GM18907 (cell line): Measurements from ENCODE around the gene STON2.
A peak's percentile ranks its signal among the peaks of the same experiment; 100 is the strongest.

ENCODE experiments used
- ATAC-seq: cut with Tn5 transposase; IDR thresholded peaks from one replicate; pipeline ENCODE4 v1.9.1; 2021; ENCODE audit warnings: mild to moderate bottlenecking, moderate library complexity; ENCODE audit not compliant: unreplicated experiment

Gene STON2

DNA sequence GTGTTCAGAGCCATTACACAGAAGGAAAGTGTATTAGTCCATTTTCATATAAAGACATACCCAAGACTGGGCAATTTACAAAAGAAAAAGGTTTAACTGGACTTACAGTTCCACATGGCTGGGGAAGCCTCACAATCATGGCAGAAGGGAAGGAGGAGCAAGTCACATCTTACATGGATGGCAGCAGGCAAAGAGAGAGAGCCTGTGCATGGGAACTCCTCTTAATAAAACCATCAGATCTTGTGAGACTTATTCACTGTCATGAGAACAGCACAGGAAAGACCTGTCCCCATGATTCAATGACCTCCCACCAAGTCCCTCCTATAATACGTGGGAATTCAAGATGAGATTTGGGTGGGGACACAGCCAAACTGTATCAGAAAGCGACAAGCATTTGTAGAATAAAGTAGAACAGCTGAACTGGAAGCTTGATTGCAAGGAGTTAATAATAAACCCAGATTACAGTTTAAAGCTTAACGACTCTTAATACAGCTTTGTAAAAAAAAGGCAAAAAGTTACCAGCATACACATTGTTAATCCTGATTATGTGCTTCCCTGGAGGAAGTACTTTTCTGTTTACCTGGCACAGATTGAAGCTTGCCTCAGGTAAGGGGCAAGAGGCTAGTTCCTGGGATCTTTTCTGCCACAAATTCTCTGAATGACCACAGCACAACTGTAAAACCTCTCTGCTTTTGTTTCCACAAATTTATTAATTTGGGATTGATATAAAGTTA is 18.1 kb upstream of the STON2 start:
- no peak for ATAC-seq

- ATAC-seq: no peak
Observed at GRCh38 chr14:81416981-81417380, 16.9 kb upstream of the STON2 start.

GRCh38 chr14:81416194-81416952 is 16.2 kb upstream of the STON2 start:
- ATAC-seq: no peak

GRCh38 chr14:81415781-81416180 is 15.7 kb upstream of the STON2 start:
- no peak for ATAC-seq

GRCh38 chr14:81414123-81414522 is 14.0 kb upstream of the STON2 start:
- ATAC-seq: no peak

- no peak for ATAC-seq
Observed at GRCh38 chr14:81412779-81413178, 12.7 kb upstream of the STON2 start.

GRCh38 chr14:81408595-81408994 is 8.5 kb upstream of the STON2 start:
- ATAC-seq: no peak

- ATAC-seq: no peak
Observed at GRCh38 chr14:81406863-81407262, 6.7 kb upstream of the STON2 start.

- ATAC-seq: no peak
Observed at GRCh38 chr14:81402123-81402495, 2.0 kb upstream of the STON2 start.

DNA sequence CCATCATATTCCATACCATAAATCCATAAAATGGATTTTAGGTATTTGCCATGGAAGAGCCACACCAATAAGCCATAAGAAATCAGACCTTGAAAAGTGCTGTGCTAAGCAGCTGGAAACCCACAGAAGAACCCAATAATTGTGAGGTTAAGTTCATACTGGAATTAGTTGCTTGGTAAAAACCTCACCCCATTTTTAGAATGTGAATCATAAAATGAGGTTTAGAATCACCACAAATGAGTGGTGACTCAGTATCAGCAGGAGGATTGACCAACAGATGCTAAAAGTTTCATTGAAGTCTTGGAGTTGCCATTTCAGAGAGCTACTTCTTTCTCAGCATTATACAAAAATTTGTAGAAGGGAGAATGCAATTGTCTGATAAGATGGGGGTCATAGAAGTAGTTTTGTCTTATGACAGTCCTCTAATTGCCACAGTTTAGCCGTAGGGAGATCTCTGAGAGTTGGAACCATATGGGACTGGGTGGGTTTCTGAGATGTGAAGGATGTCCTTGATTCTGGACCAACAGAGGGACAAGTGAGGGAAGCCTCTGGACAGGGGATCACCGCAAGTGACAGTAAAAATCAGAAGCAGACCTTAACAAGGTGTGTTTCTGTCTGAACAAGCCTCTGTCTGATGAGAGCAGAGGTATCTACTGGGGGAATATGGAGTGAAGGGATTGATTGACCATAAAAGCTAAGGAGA is 1.4 kb upstream of the STON2 start:
- ATAC-seq: peak; percentile 69

DNA sequence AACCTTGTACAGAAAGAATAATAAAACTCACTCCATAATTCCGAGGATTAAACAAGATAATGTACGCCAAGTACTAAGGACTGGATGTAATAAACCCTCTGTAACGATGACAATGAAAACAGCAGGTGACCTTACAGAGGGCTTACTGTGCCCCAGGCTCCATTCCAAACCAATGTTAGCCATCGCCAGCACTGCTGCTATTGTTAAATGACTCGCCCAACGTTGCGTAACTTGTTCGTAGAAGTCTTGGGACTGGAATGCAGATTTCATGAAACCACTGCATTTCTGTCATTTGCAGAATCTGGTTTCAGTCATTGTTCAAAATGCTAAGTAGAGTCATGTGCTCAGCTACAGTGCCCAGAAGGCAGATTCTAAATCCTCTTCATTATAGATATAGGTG is 728 bp upstream of the STON2 start:
- ATAC-seq: no peak

DNA sequence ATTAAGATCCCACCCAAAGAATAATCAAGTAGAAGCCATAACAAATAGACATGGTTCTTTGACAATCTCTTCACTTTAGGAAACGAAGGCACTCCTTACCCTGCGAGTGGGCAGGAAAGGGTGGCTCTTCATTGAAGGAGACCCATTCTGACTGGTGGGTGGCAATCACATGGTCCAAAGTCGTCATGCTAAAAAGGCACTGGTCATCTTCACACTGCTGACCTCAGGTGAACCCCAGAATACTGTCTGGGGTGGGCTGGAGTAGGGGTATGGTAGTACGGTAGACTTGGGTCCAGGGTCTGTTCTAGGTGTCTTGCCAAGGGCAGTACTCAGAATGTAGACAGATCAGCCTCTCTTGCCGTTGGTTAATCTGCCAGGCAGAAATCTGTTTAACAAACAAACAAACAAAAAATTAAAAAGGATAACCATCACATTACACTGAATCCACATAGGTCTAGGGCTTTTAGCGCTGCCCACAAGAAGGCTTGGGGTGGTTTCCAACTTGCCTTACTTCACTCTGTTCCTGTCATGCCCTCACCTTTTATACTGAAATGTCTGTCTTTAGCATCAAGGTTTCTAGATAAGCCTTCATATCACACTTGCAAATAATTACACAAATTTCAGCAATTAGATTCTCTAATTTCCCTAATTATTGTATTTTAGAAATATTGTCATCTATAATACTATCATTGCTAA is 1.8 kb downstream of the STON2 start:
- no peak for ATAC-seq

DNA sequence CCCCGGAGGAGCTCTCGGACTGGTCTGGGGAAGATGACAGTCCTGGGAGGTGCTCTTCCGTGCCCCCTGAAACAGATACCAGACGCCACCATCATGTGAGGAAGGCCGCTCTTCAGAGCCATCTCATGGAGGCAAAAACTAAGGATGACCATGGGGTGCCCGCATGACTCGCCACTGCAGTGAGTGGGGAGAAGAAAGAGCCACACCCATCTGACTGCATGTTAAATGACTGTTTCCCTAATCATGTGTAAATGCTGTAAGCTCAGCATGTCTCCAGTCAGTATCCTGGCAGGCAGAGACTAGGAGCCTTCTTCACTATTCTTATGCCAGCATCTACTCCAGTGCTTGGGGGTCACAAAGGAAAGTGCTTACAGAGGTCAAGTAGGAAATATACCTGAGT is 4.0 kb downstream of the STON2 start:
- no peak for ATAC-seq

DNA sequence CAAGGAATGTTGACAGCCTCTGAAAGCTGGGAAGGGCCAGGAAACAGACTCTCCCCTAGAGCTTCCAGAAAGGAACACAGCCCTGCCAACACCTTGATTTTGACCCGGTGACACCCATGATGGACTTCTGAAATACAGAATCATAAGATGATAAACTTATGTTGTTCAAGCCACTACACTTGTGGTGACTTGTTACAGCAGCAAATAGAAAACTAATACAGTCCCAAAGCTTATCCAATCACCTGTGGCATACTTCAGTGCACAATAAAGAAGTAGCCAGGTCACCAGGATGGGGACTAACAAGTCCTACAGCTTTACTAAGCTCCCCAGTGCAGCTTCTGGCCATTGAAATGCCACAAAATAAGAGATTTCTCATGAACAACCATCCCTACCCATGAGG is 5.4 kb downstream of the STON2 start:
- no peak for ATAC-seq

DNA sequence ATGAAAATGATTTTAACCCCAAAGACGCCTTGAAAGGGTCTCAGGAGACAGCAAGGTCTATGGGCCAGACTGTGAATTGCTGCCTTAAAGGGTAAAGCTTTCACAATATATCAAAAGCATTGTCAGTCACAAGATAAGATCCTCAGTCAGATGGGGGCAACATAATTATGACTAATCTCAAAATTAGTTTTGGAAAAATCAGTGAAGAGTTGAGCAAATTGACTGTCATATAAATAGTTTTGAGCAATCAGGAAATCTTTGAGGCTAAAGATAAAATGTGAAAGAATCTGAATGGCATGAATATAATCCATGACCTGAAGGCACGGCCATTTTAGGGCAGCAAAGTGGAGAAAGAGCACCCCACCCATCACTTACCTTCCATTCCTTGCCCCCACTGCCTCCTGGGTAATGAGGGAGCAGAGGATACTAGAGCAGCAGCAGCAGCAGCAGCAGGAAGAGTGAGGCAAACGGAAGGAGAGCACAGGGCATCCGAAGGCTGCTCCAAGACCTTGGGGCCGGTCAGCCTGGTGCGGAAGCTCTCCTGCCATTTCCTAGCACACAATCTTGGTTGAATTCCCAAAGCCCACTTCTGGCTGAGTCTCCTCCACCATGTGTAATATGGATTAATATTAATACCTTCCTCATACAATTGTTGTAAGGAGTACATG is 7.0 kb downstream of the STON2 start:
- no peak for ATAC-seq

DNA sequence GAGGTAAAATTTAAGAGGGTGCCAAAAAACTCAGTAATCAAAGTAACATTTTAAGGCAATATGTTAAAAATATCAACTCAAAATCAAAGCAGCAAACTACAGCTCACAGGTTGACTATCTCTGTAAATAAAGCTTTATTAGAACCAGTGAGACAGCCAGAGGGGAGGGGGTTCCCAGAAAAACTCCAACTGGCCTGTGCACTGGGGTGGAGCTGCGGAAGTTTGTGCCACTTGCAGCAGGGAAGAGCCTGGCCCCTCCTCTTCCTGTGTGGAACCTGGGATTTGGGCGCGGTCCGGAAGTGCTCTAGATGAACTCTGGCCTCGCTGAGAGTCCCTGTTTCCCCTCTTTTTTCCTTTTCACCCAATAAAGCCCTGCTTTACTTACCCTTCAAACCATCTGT is 8.1 kb downstream of the STON2 start:
- no peak for ATAC-seq

- ATAC-seq: no peak
Observed at GRCh38 chr14:81390696-81391095, 9.4 kb downstream of the STON2 start.

GRCh38 chr14:81388336-81388735 is 11.8 kb downstream of the STON2 start:
- no peak for ATAC-seq

GRCh38 chr14:81386290-81386745 is 13.8 kb downstream of the STON2 start:
- no peak for ATAC-seq

- no peak for ATAC-seq
Observed at GRCh38 chr14:81385886-81386285, 14.2 kb downstream of the STON2 start.

- no peak for ATAC-seq
Observed at GRCh38 chr14:81385419-81385818, 14.7 kb downstream of the STON2 start.
